ENCODE measurements around the gene WAC. TPM values are rescaled to one million over a fixed set of nuclear protein-coding genes. Genes with fewer than 3 reads are reported as not detected.
"Not testable (repeated sequence)": the region's sequence is repeated elsewhere in the genome, so short reads cannot be mapped to it uniquely, and the experiment has no call there.

The WAC gene
- total and polyA plus RNA-seq, 5 donors from 2014 or later: 80.5 to 205 (median 91.6) TPM

GRCh38 chr10:28609636-28610035 lies 76.7 kb downstream of the WAC start:
- H3K4me1 Mint-ChIP-seq: peaks cover 29 to 47% (median 35%) of the 10 kb centered on the region in 4 donors
- H3K27ac Mint-ChIP-seq: peak overlapping the region in 1 of 3 donors; percentile 9
- DNase-seq; H3K27ac ChIP-seq (ENCODE audit: insufficient read depth, low read length, poor library complexity, severe bottlenecking); ATAC-seq (ENCODE audit: low read depth in 2 of 2); H3K4me1 ChIP-seq (ENCODE audit: control insufficient read depth, insufficient read depth, low read length, poor library complexity, severe bottlenecking); H3K27me3 ChIP-seq (ENCODE audit: control insufficient read depth, insufficient read depth, low read length); H3K27me3 Mint-ChIP-seq; H3K9me3 ChIP-seq (ENCODE audit: control insufficient read depth in 2 of 2, low read length in 2 of 2); H3K4me3 ChIP-seq (ENCODE audit: low read depth, low read length); H3K9me3 Mint-ChIP-seq; H3K4me3 Mint-ChIP-seq: not testable (repeated sequence)
- peaks cover 43% of the 10 kb centered on the region for H3K36me3 Mint-ChIP-seq
- H3K36me3 ChIP-seq (ENCODE audit: control insufficient read depth, insufficient read depth, low read length): peaks cover 76% of the 10 kb centered on the region

GRCh38 chr10:28612877-28613276 lies 80.0 kb downstream of the WAC start:
- Histone ChIP-seq H3K27me3 (ENCODE audit: control insufficient read depth, insufficient read depth, low read length) (no peaks in the 10 kb centered on the region), H3K9me3 (ENCODE audit: control insufficient read depth in 2 of 2, low read length in 2 of 2) (no peaks in the 10 kb centered on the region), H3K27ac (ENCODE audit: insufficient read depth, low read length, poor library complexity, severe bottlenecking) (no peak overlapping the region), H3K4me1 (ENCODE audit: control insufficient read depth, insufficient read depth, low read length, poor library complexity, severe bottlenecking) (no peaks in the 10 kb centered on the region), H3K36me3 (ENCODE audit: control insufficient read depth, insufficient read depth, low read length) (peaks cover 96% of the 10 kb centered on the region), H3K4me3 (ENCODE audit: low read depth, low read length) (no peak overlapping the region)
- H3K27ac Mint-ChIP-seq: peak overlapping the region in 2 of 3 donors; percentile 50 to 65
- H3K4me3 Mint-ChIP-seq: no peak overlapping the region
- H3K36me3 Mint-ChIP-seq: peaks cover 52% of the 10 kb centered on the region
- ATAC-seq (ENCODE audit: low read depth in 2 of 2): no peak
- DNase-seq: no peak
- no peaks in the 10 kb centered on the region for H3K27me3 Mint-ChIP-seq
- no peaks in the 10 kb centered on the region for H3K9me3 Mint-ChIP-seq
- peaks cover 8 to 30% (median 19%) of the 10 kb centered on the region in 4 donors for H3K4me1 Mint-ChIP-seq

GRCh38 chr10:28616514-28616913 lies 83.6 kb downstream of the WAC start:
- Mint-ChIP-seq H3K27me3 (no peaks in the 10 kb centered on the region), H3K36me3 (peaks cover 45% of the 10 kb centered on the region), H3K9me3 (no peaks in the 10 kb centered on the region), H3K27ac (no peak overlapping the region), H3K4me1 (peaks cover 6 to 18% (median 11%) of the 10 kb centered on the region in 4 donors), H3K4me3 (no peak overlapping the region)
- ATAC-seq (ENCODE audit: low read depth in 2 of 2): no peak
- H3K27ac ChIP-seq (ENCODE audit: insufficient read depth, low read length, poor library complexity, severe bottlenecking): no peak overlapping the region
- no peaks in the 10 kb centered on the region for H3K4me1 ChIP-seq (ENCODE audit: control insufficient read depth, insufficient read depth, low read length, poor library complexity, severe bottlenecking)
- no peaks in the 10 kb centered on the region for H3K9me3 ChIP-seq (ENCODE audit: control insufficient read depth in 2 of 2, low read length in 2 of 2)
- no peaks in the 10 kb centered on the region for H3K27me3 ChIP-seq (ENCODE audit: control insufficient read depth, insufficient read depth, low read length)
- H3K36me3 ChIP-seq (ENCODE audit: control insufficient read depth, insufficient read depth, low read length): peaks cover 86% of the 10 kb centered on the region
- no peak for DNase-seq
- H3K4me3 ChIP-seq (ENCODE audit: low read depth, low read length): no peak overlapping the region

- DNase-seq: no peak
- Histone ChIP-seq H3K9me3 (ENCODE audit: control insufficient read depth in 2 of 2, low read length in 2 of 2) (no peaks in the 10 kb centered on the region), H3K36me3 (ENCODE audit: control insufficient read depth, insufficient read depth, low read length) (peaks cover 63% of the 10 kb centered on the region), H3K4me3 (ENCODE audit: low read depth, low read length) (no peak overlapping the region), H3K27ac (ENCODE audit: insufficient read depth, low read length, poor library complexity, severe bottlenecking) (no peak overlapping the region), H3K27me3 (ENCODE audit: control insufficient read depth, insufficient read depth, low read length) (no peaks in the 10 kb centered on the region), H3K4me1 (ENCODE audit: control insufficient read depth, insufficient read depth, low read length, poor library complexity, severe bottlenecking) (no peaks in the 10 kb centered on the region)
- no peaks in the 10 kb centered on the region for H3K9me3 Mint-ChIP-seq
- H3K4me1 Mint-ChIP-seq: peaks cover 2 to 8% (median 7%) of the 10 kb centered on the region in 4 donors
- ATAC-seq (ENCODE audit: low read depth in 2 of 2): no peak
- H3K36me3 Mint-ChIP-seq: peaks cover 28% of the 10 kb centered on the region
- no peak overlapping the region for H3K4me3 Mint-ChIP-seq
- H3K27me3 Mint-ChIP-seq: no peaks in the 10 kb centered on the region
- peak overlapping the region in 1 of 3 donors; percentile 48 for H3K27ac Mint-ChIP-seq
Measured at GRCh38 chr10:28619455-28619854, 86.5 kb downstream of the WAC start.

- no peak overlapping the region for H3K4me3 Mint-ChIP-seq
- H3K27me3 Mint-ChIP-seq: no peaks in the 10 kb centered on the region
- ATAC-seq (ENCODE audit: low read depth in 2 of 2): no peak
- Histone ChIP-seq H3K4me1 (ENCODE audit: control insufficient read depth, insufficient read depth, low read length, poor library complexity, severe bottlenecking) (no peaks in the 10 kb centered on the region), H3K27me3 (ENCODE audit: control insufficient read depth, insufficient read depth, low read length) (no peaks in the 10 kb centered on the region), H3K9me3 (ENCODE audit: control insufficient read depth in 2 of 2, low read length in 2 of 2) (no peaks in the 10 kb centered on the region), H3K36me3 (ENCODE audit: control insufficient read depth, insufficient read depth, low read length) (peaks cover 55% of the 10 kb centered on the region), H3K27ac (ENCODE audit: insufficient read depth, low read length, poor library complexity, severe bottlenecking) (no peak overlapping the region), H3K4me3 (ENCODE audit: low read depth, low read length) (no peak overlapping the region)
- peak overlapping the region in 1 of 3 donors; percentile 39 for H3K27ac Mint-ChIP-seq
- peaks cover 0 to 7% (median 6%) of the 10 kb centered on the region in 4 donors for H3K4me1 Mint-ChIP-seq
- H3K36me3 Mint-ChIP-seq: peaks cover 23% of the 10 kb centered on the region
- no peak for DNase-seq
- H3K9me3 Mint-ChIP-seq: no peaks in the 10 kb centered on the region
Measured at GRCh38 chr10:28620251-28620650, 87.3 kb downstream of the WAC start.

GRCh38 chr10:28623483-28623882 lies 90.6 kb downstream of the WAC start:
- H3K4me1 Mint-ChIP-seq: peaks cover 7 to 16% (median 10%) of the 10 kb centered on the region in 4 donors
- peaks cover 1% of the 10 kb centered on the region for H3K27me3 Mint-ChIP-seq
- H3K4me1 ChIP-seq (ENCODE audit: control insufficient read depth, insufficient read depth, low read length, poor library complexity, severe bottlenecking): peaks cover 4% of the 10 kb centered on the region
- DNase-seq (no peak), ATAC-seq (ENCODE audit: low read depth in 2 of 2) (no peak)
- peak overlapping the region in 1 of 3 donors; percentile 32 for H3K27ac Mint-ChIP-seq
- no peaks in the 10 kb centered on the region for H3K9me3 ChIP-seq (ENCODE audit: control insufficient read depth in 2 of 2, low read length in 2 of 2)
- peak overlapping the region in 1 of 4 donors; percentile 54 for H3K4me3 Mint-ChIP-seq
- peaks cover 22% of the 10 kb centered on the region for H3K36me3 ChIP-seq (ENCODE audit: control insufficient read depth, insufficient read depth, low read length)
- H3K9me3 Mint-ChIP-seq: no peaks in the 10 kb centered on the region
- no peaks in the 10 kb centered on the region for H3K27me3 ChIP-seq (ENCODE audit: control insufficient read depth, insufficient read depth, low read length)
- no peak overlapping the region for H3K27ac ChIP-seq (ENCODE audit: insufficient read depth, low read length, poor library complexity, severe bottlenecking)
- H3K36me3 Mint-ChIP-seq: peaks cover 11% of the 10 kb centered on the region
- H3K4me3 ChIP-seq (ENCODE audit: low read depth, low read length): no peak overlapping the region

- Mint-ChIP-seq H3K36me3 (peaks cover 9% of the 10 kb centered on the region), H3K4me1 (peaks cover 9 to 16% (median 10%) of the 10 kb centered on the region in 4 donors), H3K27ac (no peak overlapping the region), H3K9me3 (no peaks in the 10 kb centered on the region), H3K27me3 (peaks cover 10% of the 10 kb centered on the region), H3K4me3 (no peak overlapping the region)
- H3K9me3 ChIP-seq (ENCODE audit: control insufficient read depth in 2 of 2, low read length in 2 of 2): no peaks in the 10 kb centered on the region
- H3K27ac ChIP-seq (ENCODE audit: insufficient read depth, low read length, poor library complexity, severe bottlenecking): no peak overlapping the region
- H3K4me1 ChIP-seq (ENCODE audit: control insufficient read depth, insufficient read depth, low read length, poor library complexity, severe bottlenecking): peaks cover 5% of the 10 kb centered on the region
- no peak for DNase-seq
- no peak for ATAC-seq (ENCODE audit: low read depth in 2 of 2)
- H3K36me3 ChIP-seq (ENCODE audit: control insufficient read depth, insufficient read depth, low read length): peaks cover 18% of the 10 kb centered on the region
- no peaks in the 10 kb centered on the region for H3K27me3 ChIP-seq (ENCODE audit: control insufficient read depth, insufficient read depth, low read length)
- H3K4me3 ChIP-seq (ENCODE audit: low read depth, low read length): no peak overlapping the region
Measured at GRCh38 chr10:28624351-28624750, 91.4 kb downstream of the WAC start.

- H3K36me3 Mint-ChIP-seq: peaks cover 5% of the 10 kb centered on the region
- no peak overlapping the region for H3K4me3 ChIP-seq (ENCODE audit: low read depth, low read length)
- H3K9me3 ChIP-seq (ENCODE audit: control insufficient read depth in 2 of 2, low read length in 2 of 2): no peaks in the 10 kb centered on the region
- H3K4me1 ChIP-seq (ENCODE audit: control insufficient read depth, insufficient read depth, low read length, poor library complexity, severe bottlenecking): peaks cover 5% of the 10 kb centered on the region
- H3K27me3 ChIP-seq (ENCODE audit: control insufficient read depth, insufficient read depth, low read length): no peaks in the 10 kb centered on the region
- ATAC-seq (ENCODE audit: low read depth in 2 of 2) (no peak), DNase-seq (no peak)
- H3K27ac Mint-ChIP-seq: no peak overlapping the region
- H3K36me3 ChIP-seq (ENCODE audit: control insufficient read depth, insufficient read depth, low read length): no peaks in the 10 kb centered on the region
- peaks cover 24% of the 10 kb centered on the region for H3K27me3 Mint-ChIP-seq
- H3K4me3 Mint-ChIP-seq: no peak overlapping the region
- H3K9me3 Mint-ChIP-seq: no peaks in the 10 kb centered on the region
- H3K4me1 Mint-ChIP-seq: peaks cover 5 to 10% (median 8%) of the 10 kb centered on the region in 4 donors
- H3K27ac ChIP-seq (ENCODE audit: insufficient read depth, low read length, poor library complexity, severe bottlenecking): no peak overlapping the region
Measured at GRCh38 chr10:28627102-28627501, 94.2 kb downstream of the WAC start.
